ENCODE measurements around the gene RBPJ.

The RBPJ gene

DNA sequence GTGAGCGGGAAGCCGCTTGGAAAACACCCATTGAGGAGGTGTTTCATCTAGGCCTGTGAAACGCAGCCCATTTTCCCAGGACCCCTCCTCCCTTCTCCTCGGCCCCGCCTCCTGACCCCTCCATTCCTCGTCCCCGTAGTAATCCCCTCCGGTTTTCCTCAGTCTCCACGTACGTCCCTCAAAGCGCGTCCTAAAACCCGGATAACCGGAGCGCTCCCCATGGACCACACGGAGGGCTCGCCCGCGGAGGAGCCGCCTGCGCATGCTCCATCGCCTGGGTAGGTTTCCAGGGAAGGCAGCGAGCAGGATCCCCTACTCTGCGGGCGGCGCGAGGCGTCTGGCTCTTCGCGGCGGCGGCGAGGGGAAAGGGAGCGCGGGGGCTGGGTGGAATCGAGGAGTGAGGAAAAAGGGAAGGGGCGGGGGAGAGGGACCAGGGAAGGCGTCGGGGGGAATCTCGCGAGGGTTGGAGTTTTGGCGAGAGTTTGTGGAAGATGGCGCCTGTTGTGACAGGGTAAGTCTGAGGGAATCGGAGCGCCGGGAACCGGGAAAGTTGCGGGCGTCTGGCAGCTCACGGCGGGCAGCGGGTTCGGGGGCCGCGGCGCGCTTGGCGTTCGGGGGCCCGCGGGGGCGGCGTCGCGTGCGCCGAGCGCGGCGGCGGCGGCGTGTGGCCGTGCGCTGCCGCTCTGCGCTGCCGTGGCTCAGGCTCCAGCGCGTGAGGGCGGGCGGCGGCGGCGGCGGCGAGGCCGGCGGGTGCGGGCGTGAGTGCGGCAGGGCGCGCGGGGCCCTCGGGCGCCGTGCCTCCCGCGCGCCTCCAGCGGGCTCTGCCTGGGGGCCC, at the start of gene RBPJ:
TSS of gene RBPJ (plus strand) at position 477 of the 835 bp plus-strand sequence. CDS start at position 492, 15 bp downstream.
- peak; percentile 90 to 91 for DNase-seq

DNA sequence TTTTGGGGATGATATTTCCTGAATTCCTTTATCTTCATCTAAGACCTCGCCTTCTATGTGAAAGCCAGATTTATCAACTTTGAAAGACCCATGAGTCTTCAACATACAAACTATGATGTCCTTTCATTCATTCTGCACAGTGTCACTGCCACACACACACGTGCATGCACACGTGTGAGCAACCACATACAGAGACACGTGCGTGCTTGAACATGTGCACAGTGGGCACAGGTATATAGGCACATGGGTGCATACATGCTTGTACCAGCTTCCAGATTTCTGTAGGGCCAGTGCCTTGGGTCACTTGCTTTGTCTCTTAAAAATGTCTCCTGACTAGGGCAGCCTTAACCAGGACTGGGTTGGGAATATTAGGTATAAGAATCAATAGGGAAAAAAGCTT, 49.1 kb upstream of the RBPJ start:
- DNase-seq = no peak

DNA sequence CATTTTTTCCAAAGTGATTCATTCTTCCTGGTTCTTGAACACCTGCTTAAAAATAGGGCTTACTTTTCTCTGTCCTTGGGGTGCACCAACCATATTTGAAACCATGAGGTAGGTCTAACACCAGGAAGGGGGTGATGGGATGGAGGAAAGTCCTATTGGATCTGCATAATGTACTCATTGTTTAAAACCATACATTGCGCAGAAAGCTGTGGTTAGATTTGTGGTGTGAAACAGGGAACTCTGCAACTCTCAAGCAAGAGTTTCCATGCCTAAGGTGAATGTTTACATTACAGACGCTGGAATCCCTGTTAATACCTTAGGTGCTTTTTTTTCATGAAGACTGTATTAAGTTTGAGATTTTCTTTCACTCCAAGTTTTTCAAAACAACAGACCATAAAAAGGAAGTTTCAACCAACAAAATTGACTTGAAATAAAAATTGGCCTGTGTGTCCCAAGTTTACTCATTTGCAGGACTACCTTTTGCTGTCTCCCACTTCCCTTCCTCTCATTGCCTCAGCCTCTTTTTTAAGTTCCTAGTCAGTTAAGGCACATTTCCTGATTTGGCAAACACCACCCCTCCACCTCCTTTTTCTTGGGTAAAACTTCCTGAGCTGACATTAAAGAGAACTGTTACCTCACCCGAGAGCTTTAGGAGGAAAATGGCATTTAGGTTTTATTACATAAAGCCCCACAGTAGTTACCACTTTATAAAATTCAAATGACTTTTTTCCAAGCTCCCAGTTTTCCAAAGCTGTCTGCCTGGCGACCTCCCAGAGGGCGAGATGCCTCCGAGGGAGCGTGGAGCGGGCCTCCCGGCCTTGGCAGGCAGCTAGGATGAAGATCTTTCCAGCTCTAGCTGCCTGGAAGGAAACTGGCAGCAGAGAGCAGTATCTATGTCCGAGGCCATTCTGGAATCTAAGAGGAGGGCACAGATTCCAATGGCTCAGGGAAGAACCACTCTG, 47.9 kb upstream of the RBPJ start:
- no peak for DNase-seq

DNA sequence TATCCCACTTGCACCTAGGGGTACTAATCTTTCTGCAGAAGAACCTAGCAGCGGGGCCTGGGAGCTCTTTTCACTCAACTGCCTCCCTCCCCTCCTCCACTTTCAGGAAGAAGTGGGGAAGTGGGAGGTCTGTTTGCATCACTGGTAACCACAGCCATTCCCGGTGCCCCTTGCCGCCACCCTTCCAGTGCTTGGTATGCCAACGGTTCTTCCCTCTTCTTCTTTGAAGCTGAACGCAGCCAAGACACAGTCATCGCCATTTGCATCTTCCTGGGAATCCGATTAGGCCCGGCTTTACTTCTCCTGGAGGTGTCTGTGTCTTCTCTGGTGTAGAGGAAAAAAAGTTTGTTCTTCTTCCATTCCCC, 47.2 kb upstream of the RBPJ start:
- DNase-seq = no peak

DNA sequence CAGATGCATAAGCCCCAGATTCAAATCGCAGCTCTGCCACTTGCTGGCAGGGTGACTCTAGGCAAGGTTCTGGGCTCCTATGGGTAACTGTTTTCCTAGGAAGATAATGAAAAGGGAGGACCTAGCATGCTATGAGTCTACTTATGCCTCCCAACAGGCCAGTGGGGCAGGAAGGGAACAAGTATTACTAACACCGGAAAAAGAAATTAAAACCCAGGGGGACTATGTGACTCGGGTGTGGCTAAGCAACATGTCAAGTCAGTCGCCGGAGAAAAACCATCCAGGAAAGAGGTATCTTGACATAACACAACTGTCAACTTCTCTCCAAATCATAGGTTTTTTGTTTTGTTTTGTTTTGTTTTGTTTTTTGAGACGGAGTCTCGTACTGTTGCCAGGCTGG, 45.5 kb upstream of the RBPJ start:
- DNase-seq = no peak

GRCh38 chr4:26279446-26279845, 41.4 kb upstream of the RBPJ start:
- DNase-seq = no peak

DNA sequence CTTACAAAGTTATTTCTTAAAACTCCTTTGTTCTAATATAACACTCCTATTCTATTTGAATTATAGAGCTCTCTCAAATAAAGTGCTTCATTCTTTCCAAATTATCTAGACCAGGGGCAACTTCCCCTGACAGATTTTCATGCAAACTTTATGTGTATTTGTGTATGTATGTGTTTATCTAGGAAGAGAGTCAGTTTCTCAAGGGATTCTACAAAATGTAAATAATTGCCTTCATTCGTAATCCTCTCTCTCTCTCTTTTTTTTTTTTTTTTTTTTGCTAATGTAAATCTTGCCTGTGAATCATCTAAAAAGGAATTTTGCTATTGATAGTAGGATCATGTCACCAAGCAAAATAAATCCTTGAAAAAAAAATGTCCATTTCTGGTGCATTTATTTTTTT, 38.9 kb upstream of the RBPJ start:
- no peak for DNase-seq

DNA sequence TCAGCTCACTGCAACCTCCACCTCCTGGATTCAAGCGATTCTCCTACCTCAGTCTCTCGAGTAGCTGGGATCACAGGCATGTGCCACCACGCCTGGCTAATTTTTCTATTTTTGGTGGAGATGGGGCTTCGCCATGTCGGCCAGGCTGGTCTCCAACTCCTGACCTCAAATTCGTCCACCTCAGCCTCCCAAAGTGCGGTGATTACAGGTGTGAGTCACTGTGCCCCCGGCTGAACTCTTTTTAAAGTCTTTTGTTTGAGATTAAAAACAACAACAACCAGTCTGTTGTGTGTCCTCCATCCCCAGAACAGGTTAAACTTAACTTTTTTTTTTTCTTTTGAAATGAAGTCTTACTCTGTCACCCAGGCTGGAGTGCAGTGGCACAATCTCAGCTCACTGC, 36.3 kb upstream of the RBPJ start:
- DNase-seq = no peak

GRCh38 chr4:26285272-26285671, 35.5 kb upstream of the RBPJ start:
- DNase-seq = no peak

DNA sequence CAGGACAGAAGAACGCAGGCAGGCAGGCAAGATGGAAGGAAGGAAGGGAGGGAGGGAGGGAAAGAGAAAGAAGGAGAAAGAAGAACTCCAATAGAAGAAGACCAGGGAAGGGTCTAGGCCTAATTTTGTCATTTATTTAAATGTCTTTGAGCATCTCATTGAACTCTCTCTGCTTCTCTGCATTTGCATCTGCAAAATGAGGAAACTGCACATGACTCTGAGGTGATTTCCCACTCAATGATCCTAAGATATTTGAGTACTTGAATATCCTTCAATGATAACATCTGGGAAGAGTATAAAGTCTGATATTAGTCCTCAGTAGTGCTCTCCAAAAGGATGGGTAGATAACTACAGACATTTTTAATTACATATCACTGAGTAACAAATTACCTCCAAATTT, 33.1 kb upstream of the RBPJ start:
- DNase-seq = no peak

GRCh38 chr4:26288355-26288909, 32.4 kb upstream of the RBPJ start:
- DNase-seq = peak; percentile 41 to 55

DNA sequence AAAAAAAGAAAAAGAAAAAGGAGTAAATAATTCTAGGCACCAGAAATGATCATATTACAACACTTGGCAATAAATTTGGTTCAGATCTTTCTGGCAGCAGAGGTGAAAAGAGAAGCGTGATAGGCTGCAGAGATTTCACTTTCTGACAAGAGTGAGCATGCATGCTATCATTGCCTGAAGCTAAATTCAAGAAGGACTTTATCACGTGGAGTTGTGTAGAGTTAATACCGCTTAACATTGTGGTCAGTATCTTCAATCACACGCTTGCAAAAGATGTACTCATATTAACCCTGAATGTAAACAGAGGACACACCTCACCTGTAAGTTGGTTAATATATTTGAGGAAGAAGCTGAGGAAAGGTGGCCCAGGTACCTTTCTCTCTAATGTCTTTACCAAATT, 31.4 kb upstream of the RBPJ start:
- no peak for DNase-seq

DNA sequence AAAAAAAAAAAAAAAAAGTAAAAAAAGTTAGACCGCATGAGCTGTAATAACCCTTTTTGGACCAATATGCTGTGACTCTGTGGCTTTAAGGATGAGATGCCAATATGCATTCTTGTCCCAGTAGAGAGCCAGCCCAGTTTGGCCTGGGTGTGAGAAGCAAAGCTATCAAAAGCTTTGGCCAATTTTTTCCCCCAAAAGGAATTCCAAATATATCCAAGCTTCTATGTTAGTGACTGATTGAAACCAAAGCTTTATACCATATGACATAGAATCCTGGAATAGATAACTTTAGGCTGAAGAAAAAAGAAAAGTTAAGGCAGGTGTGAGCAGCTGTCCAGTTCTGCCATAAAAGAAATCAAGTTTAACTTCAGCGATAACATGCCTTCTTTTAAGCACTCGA, 30.5 kb upstream of the RBPJ start:
- no peak for DNase-seq

GRCh38 chr4:26294904-26295303, 25.9 kb upstream of the RBPJ start:
- no peak for DNase-seq

GRCh38 chr4:26296021-26296420, 24.8 kb upstream of the RBPJ start:
- DNase-seq = no peak

DNA sequence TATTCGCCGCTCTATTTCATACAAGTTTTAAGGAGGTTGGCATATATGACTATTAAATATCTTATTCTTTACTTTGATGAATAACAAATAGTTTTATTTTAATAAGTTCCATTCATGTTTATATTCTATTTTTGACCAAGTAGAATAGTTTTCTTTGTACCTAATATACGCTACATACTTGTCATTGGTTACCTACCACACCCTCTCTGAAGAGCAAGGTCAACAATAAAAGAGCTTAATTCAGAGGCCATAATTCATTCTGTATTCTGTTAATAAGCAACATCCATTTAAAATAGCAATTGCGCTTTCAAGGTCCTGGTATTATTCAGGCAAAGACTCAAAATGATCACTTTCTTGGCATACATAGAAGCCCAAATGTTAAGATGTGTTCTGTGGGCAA, 24.3 kb upstream of the RBPJ start:
- no peak for DNase-seq

GRCh38 chr4:26297219-26297618, 23.6 kb upstream of the RBPJ start:
- no peak for DNase-seq

DNA sequence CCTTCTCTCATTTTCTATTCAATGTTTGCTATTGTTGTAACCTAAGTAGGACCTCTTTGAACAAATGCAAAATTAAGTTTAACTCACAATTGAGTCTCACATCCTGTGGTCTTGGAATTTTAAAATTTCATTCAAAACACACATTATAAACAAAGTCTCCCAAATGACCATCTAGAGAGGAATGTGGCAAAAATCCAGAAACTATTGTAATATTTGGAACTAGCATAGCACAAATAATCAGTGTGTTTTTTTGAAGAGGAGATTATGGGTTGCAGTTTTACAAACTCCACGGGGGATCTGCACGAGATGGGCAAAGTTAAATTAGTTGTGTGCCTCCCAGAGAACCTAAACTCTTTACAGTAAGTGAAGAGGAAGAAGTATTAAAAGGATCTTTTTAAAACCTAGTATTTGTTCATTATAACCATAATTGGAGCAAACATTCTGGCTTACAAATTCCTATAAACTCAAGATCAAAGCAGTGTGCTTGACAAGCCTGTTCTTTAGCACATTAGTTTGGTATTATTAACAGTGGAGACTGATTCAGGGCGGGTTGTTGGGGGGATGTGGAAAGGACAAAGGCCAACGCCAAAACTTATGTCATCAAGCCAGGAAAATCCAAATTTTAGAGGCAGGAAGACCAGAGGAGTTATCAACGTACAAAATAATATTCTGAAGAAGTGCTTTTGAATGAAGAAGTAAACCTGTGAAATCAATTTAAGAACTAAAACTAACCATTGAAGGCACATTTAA, 22.4 kb upstream of the RBPJ start:
- DNase-seq = no peak

GRCh38 chr4:26299254-26299882, 21.4 kb upstream of the RBPJ start:
- no peak for DNase-seq

DNA sequence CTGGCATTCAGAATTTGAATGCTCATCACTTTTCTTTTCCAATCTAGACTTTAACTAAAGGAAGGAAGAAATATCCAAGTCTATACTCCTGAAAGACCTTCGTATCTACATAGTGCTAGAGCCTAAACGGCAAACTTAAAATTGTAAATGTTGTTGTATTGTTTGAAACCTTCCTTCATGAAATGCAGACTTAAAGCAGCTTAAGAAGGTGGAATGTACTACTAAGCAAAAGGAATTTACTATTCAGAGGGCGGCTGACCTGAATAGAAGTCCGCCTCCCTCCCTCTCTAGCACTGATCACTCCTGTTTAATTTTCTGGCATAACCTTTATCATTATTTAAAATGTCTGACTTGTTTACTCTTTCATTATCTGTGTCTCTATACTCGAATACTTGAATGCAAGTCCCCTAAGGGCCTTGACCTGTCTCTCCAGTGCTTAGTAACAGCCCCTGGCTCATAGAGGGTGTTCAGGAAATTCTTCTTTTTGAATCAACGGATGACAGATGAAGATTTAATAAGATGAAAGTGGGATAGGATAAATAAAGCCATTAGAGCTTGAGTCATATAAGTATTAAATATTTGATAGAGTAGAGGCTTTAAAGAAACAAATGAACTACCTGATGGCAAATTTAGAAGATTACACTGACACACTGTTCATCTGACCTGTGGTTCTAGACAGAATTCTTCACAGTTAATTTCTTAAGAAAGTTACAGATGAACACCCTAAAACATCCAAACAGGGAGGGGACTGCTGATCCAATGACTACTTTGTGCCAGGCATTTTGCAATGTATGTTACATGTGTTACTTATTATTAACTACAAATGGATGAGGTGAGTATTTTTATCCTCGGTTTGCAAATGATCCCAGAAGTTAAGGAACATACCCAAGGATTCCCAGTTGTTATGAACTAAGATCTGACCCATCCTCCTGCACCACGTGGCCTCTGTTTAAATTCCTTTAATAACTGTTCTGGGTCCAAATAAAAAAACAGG, 20.2 kb upstream of the RBPJ start:
- no peak for DNase-seq
